HepG2 (cell line): ENCODE measurements around the gene LRRC4.

Source experiments
- RELA ChIP-seq: sonication (generic); formaldehyde crosslinking; IDR thresholded peaks from 2 replicates; pipeline ENCODE4 v1.4.0; 2020; ENCODE audit warnings: missing genetic modification reagents
- U2AF2 ChIP-seq: fragments of 200-400 bp; formaldehyde crosslinking; IDR thresholded peaks from 2 replicates; pipeline ENCODE4 v1.6.1; 2017; ENCODE audit warnings: low read depth, mild to moderate bottlenecking, low read length
- ZNF350 ChIP-seq: sonication (generic); formaldehyde crosslinking; IDR thresholded peaks from 2 replicates; pipeline ENCODE4 v1.4.0; 2020; ENCODE audit warnings: mild to moderate bottlenecking, low read depth, missing genetic modification reagents, borderline replicate concordance
- TF ChIP-seq, protein P1 (sequence below), 2 experiments: IDR thresholded peaks; 2 replicates each; pipeline ENCODE4 v1.6.1; 2011 to 2012; ENCODE audit warnings: low read length in 2 of 2, borderline replicate concordance in 1 of 2, low read depth in 1 of 2, mild to moderate bottlenecking in 1 of 2, moderate library complexity in 1 of 2
- TF ChIP-seq, protein P2 (sequence below): sonication (generic); formaldehyde crosslinking; IDR thresholded peaks from 2 replicates; pipeline ENCODE4 v1.4.0; 2020; ENCODE audit warnings: low read depth, missing genetic modification reagents
- TF ChIP-seq, protein P3 (sequence below): sonication (generic); formaldehyde crosslinking; IDR thresholded peaks from 2 replicates; pipeline ENCODE4 v1.4.0; 2020; ENCODE audit warnings: missing genetic modification reagents
- TF ChIP-seq, protein P4 (sequence below): sonication (generic); formaldehyde crosslinking; IDR thresholded peaks from 2 replicates; pipeline ENCODE4 v1.5.0; 2020; ENCODE audit warnings: mild to moderate bottlenecking, missing genetic modification reagents, moderate library complexity

DNA sequence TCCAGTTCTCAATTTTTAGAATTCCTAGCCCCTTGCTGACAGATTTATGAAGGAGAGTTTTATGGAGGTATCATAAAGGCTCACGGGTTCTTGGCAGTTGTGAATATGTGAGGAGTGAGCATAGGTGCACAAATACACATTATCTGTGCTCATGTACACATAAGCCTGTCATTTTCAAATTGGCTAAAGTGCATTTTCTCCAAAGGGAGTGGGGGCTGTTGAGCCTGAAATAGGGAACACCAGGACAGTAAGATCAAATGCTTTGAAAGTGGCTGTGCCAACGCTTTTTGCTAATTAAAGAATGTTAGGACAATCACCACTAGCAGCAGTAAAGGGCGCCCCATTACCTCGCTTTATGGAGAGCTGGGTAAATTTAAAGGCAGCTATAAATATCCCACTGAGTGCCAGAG is 8.3 kb upstream of the LRRC4 start:
- TF ChIP-seq U2AF2: no peak
- TF ChIP-seq RELA: no peak
- TF ChIP-seq, protein P1, sequence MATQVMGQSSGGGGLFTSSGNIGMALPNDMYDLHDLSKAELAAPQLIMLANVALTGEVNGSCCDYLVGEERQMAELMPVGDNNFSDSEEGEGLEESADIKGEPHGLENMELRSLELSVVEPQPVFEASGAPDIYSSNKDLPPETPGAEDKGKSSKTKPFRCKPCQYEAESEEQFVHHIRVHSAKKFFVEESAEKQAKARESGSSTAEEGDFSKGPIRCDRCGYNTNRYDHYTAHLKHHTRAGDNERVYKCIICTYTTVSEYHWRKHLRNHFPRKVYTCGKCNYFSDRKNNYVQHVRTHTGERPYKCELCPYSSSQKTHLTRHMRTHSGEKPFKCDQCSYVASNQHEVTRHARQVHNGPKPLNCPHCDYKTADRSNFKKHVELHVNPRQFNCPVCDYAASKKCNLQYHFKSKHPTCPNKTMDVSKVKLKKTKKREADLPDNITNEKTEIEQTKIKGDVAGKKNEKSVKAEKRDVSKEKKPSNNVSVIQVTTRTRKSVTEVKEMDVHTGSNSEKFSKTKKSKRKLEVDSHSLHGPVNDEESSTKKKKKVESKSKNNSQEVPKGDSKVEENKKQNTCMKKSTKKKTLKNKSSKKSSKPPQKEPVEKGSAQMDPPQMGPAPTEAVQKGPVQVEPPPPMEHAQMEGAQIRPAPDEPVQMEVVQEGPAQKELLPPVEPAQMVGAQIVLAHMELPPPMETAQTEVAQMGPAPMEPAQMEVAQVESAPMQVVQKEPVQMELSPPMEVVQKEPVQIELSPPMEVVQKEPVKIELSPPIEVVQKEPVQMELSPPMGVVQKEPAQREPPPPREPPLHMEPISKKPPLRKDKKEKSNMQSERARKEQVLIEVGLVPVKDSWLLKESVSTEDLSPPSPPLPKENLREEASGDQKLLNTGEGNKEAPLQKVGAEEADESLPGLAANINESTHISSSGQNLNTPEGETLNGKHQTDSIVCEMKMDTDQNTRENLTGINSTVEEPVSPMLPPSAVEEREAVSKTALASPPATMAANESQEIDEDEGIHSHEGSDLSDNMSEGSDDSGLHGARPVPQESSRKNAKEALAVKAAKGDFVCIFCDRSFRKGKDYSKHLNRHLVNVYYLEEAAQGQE (IDR thresholded peaks at IDR 0.05; ENCODE audit: borderline replicate concordance in 1 of 2, low read depth in 1 of 2, low read length in 2 of 2): no peak
- TF ChIP-seq, protein P2, sequence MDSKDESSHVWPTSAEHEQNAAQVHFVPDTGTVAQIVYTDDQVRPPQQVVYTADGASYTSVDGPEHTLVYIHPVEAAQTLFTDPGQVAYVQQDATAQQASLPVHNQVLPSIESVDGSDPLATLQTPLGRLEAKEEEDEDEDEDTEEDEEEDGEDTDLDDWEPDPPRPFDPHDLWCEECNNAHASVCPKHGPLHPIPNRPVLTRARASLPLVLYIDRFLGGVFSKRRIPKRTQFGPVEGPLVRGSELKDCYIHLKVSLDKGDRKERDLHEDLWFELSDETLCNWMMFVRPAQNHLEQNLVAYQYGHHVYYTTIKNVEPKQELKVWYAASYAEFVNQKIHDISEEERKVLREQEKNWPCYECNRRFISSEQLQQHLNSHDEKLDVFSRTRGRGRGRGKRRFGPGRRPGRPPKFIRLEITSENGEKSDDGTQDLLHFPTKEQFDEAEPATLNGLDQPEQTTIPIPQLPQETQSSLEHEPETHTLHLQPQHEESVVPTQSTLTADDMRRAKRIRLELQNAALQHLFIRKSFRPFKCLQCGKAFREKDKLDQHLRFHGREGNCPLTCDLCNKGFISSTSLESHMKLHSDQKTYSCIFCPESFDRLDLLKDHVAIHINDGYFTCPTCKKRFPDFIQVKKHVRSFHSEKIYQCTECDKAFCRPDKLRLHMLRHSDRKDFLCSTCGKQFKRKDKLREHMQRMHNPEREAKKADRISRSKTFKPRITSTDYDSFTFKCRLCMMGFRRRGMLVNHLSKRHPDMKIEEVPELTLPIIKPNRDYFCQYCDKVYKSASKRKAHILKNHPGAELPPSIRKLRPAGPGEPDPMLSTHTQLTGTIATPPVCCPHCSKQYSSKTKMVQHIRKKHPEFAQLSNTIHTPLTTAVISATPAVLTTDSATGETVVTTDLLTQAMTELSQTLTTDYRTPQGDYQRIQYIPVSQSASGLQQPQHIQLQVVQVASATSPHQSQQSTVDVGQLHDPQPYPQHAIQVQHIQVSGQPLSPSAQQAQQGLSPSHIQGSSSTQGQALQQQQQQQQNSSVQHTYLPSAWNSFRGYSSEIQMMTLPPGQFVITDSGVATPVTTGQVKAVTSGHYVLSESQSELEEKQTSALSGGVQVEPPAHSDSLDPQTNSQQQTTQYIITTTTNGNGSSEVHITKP: no peak
- TF ChIP-seq, protein P3, sequence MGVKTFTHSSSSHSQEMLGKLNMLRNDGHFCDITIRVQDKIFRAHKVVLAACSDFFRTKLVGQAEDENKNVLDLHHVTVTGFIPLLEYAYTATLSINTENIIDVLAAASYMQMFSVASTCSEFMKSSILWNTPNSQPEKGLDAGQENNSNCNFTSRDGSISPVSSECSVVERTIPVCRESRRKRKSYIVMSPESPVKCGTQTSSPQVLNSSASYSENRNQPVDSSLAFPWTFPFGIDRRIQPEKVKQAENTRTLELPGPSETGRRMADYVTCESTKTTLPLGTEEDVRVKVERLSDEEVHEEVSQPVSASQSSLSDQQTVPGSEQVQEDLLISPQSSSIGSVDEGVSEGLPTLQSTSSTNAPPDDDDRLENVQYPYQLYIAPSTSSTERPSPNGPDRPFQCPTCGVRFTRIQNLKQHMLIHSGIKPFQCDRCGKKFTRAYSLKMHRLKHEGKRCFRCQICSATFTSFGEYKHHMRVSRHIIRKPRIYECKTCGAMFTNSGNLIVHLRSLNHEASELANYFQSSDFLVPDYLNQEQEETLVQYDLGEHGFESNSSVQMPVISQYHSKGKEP (CRISPR knock-in tag): no peak
- no peak for TF ChIP-seq ZNF350
- TF ChIP-seq, protein P4, sequence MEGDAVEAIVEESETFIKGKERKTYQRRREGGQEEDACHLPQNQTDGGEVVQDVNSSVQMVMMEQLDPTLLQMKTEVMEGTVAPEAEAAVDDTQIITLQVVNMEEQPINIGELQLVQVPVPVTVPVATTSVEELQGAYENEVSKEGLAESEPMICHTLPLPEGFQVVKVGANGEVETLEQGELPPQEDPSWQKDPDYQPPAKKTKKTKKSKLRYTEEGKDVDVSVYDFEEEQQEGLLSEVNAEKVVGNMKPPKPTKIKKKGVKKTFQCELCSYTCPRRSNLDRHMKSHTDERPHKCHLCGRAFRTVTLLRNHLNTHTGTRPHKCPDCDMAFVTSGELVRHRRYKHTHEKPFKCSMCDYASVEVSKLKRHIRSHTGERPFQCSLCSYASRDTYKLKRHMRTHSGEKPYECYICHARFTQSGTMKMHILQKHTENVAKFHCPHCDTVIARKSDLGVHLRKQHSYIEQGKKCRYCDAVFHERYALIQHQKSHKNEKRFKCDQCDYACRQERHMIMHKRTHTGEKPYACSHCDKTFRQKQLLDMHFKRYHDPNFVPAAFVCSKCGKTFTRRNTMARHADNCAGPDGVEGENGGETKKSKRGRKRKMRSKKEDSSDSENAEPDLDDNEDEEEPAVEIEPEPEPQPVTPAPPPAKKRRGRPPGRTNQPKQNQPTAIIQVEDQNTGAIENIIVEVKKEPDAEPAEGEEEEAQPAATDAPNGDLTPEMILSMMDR (CRISPR knock-in tag): no peak
